AG09319 (cell line): ENCODE measurements around the gene RTL10.
"Not testable (repeated sequence)": the region's sequence is repeated elsewhere in the genome, so short reads cannot be mapped to it uniquely, and the experiment has no call there.

Experiments
- DNase-seq: peaks from one replicate; pipeline ENCODE4 v3.0.0-alpha.2; 2010; ENCODE audit warnings: low read depth; ENCODE audit errors: extremely low read depth
- TF ChIP-seq, protein P1 (sequence below): IDR thresholded peaks from 2 replicates; pipeline ENCODE4 v1.5.1; 2011; ENCODE audit warnings: low read depth, mild to moderate bottlenecking, inconsistent platforms, low read length, moderate library complexity

The RTL10 gene

DNA sequence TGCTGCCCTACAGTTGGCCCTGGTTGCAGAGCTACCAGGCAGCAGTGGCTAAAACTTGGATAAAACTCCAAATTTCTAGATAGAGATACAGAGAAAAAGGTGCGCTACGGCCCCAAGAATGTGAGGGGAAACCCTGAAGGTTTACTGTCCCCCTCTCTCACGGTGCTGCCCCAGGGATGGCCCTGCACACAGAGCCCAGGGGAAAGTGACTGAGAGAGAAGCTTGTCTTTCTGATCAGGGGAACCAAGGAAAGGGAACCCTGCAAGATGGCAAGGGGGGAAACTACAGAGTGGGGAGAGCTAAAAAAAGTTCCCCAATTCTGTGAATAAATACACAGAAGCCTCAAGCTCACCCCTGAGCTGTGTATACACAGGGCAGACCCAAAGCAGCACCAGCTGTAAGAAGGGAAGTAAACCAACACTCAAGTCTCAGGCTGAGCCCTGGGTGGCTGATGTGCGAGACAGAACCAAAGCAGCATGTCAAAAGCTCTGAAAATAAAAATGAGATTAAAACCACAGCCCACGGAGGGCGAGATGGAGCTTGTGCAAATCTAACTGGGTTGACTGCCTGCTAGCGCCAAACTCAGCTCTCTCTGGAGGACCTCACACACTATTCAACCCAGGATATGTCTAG lies 22.1 kb downstream of the RTL10 start:
- DNase-seq, result no peak
- TF ChIP-seq, protein P1, sequence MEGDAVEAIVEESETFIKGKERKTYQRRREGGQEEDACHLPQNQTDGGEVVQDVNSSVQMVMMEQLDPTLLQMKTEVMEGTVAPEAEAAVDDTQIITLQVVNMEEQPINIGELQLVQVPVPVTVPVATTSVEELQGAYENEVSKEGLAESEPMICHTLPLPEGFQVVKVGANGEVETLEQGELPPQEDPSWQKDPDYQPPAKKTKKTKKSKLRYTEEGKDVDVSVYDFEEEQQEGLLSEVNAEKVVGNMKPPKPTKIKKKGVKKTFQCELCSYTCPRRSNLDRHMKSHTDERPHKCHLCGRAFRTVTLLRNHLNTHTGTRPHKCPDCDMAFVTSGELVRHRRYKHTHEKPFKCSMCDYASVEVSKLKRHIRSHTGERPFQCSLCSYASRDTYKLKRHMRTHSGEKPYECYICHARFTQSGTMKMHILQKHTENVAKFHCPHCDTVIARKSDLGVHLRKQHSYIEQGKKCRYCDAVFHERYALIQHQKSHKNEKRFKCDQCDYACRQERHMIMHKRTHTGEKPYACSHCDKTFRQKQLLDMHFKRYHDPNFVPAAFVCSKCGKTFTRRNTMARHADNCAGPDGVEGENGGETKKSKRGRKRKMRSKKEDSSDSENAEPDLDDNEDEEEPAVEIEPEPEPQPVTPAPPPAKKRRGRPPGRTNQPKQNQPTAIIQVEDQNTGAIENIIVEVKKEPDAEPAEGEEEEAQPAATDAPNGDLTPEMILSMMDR, result no peak

DNA sequence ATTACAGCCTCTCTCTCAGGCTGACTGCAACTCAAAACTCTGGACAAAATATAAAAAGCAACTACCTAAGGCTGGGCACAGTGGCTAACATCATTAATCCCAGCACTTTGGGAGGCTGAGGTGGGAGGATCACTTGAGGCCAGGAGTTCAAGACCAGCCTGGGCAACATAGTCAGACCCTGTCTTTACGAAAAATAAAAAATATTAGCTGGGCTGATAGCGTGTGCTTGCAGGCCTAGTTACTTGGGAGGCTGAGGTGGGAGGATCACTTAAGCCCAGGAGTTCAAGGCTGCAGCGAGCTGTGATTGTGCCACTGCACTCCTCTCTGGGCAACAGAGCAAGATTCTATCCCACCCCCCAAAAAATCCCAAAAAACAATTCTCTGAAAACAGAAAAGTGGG lies 22.7 kb downstream of the RTL10 start:
- not testable (repeated sequence) for DNase-seq

DNA sequence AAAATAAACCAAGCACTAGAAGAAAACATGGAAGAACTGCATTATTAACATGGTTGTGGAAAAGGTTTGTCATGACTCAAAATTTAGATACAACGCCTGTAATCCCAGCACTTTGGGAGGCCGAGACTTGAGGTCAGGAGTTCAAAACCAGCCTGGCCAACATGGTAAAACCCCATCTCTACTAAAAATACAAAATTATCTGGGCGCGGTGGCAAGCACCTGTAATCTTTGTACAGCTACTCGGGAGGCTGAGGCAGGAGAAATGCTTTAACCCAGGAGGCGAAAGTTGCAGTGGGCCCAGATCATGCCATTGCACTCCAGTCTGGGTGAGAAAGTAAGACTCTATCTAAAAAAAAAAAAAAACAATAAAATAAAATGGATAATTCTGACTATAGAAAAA lies 23.7 kb downstream of the RTL10 start:
- no peak for DNase-seq
- TF ChIP-seq, protein P1, result no peak

DNA sequence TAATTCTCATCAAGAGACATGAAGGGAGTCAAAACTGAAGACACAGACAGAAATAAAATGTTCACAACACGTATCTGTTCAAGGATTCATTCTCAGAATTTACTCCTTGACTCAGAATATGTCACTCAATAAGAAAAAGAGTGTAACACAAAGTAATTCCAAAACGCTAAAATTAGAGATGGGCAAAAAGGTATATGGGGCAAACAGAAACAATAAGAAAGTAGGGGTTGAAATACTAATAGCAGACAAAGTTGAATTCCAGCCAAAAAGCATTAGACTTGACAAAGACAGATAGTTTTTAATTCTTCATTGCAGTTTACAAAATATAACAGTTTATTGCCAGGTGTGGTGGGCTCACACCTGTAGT lies 26.7 kb downstream of the RTL10 start:
- TF ChIP-seq, protein P1, result no peak
- DNase-seq, result no peak

DNA sequence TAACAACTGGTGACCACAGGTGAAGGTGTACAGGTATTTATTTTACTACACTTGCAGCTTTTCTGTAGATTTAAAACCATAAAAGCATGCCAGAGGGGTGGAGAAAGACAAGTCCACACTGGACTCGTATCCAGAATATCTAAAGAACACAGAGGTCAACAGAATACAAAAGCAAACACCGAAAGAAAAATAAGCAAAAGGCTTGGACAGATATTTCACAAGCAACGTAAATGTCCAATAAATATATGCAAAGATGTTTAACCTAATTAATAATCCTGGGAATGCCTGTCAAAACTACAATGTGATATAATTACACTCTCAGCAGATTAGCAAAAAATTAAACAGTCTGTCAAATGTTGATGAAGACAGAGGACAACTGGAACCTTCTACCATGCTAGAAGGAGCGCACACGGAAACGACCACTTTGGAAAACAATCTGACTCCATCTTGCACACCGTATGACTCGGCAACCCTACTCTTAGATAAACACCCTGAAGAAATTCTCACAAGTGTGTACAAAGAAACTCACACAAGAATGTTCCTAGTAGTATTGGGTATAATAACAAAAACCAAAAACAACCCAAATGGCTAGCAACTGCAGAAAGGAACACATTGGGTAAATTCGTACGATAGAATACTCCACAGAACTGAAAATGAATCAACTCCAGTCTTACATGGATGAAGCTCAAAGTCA lies 27.2 kb downstream of the RTL10 start:
- TF ChIP-seq, protein P1, result no peak
- DNase-seq, result no peak

DNA sequence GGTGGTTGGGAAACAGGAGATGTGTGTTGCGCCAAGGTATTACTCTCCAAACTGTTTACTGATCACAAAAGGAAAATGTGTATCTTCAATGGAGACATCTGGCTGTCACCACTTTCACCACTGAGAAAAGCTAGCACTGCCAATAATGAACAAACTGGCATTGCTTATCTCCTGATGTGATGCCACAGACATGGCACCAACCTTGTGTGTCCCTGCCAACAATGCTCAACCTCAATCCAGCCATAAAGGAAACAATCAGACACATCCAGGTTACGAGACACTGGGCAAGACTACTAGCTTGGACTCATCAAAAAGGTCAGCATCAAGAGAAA lies 28.1 kb downstream of the RTL10 start:
- TF ChIP-seq, protein P1, result no peak
- no peak for DNase-seq

DNA sequence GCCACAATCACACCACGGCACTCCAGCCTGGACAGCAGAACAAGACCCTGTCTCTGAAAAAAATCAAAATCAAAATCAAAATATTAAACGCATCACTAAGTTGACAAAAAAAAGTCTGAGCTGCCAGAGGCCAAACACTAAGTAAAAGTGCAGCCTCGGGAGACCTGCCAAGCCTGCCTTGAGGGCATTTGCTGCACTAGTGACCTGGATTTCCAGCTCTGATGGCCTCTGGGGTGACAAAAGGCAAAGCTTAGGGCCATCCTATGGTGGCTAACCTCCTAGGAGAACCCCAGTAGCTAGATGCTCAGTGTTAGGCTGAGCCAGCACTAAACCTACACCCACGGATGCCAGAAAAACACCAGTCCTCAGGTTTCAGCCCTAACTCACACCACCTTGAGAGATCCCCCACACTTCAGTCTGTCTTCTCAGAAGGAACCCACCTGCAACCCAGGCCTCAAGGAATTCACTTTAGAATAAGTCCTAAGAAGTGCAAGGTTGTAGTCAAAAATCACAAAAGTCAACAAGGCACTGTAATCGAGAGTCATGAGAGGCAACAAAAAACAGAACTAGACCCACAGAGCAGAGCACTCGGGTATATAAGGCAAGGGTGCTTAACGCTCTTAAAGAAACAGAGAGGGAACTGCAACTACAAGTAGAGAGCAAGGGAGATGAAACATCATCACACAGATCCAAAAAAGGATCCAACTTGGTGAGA lies 28.6 kb downstream of the RTL10 start:
- no peak for DNase-seq
- TF ChIP-seq, protein P1, result no peak
